Adrenal gland (tissue), 5 donors: ENCODE results near the gene RPL39L.

Experiments used
- POLR2A ChIP-seq, 2 donors: fragments of 450-650 bp; IDR thresholded peaks; one replicate each; pipeline ENCODE4 v1.6.1; 2017; ENCODE audit warnings: antibody characterized with exemption in 2 of 2, mild to moderate bottlenecking in 2 of 2, moderate library complexity in 1 of 2
- TF ChIP-seq, protein P1 (sequence below), 6 experiments: fragments of 450-650 bp in 4 of 6; fragments of 200-600 bp in 2 of 6; sonication (generic) in 1 of 6; IDR thresholded peaks; 1 replicate in 5 of 6; 2 replicates in 1 of 6; pipeline versions ENCODE4 v1.5.1 to v1.8.0; 2016 to 2021; ENCODE audit warnings: antibody characterized with exemption in 6 of 6, mild to moderate bottlenecking in 2 of 6, moderate library complexity in 1 of 6
- donor health status: DM: no; HTN: no; CAD: no.

- TF ChIP-seq, protein P1, sequence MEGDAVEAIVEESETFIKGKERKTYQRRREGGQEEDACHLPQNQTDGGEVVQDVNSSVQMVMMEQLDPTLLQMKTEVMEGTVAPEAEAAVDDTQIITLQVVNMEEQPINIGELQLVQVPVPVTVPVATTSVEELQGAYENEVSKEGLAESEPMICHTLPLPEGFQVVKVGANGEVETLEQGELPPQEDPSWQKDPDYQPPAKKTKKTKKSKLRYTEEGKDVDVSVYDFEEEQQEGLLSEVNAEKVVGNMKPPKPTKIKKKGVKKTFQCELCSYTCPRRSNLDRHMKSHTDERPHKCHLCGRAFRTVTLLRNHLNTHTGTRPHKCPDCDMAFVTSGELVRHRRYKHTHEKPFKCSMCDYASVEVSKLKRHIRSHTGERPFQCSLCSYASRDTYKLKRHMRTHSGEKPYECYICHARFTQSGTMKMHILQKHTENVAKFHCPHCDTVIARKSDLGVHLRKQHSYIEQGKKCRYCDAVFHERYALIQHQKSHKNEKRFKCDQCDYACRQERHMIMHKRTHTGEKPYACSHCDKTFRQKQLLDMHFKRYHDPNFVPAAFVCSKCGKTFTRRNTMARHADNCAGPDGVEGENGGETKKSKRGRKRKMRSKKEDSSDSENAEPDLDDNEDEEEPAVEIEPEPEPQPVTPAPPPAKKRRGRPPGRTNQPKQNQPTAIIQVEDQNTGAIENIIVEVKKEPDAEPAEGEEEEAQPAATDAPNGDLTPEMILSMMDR (IDR thresholded peaks at IDR 0.05), result no peak
- no peak for TF ChIP-seq POLR2A (IDR thresholded peaks at IDR 0.05)
Observed at GRCh38 chr3:187107989-187108388, 31.3 kb downstream of the RPL39L start.
